MM.1S (cell line): ENCODE measurements around the gene PCDH9.

Experiments used
- CTCF ChIP-seq: fragments of 300-600 bp; sonication (generic); IDR thresholded peaks from 2 replicates; pipeline ENCODE4 v1.5.1; 2016; ENCODE audit warnings: antibody characterized with exemption, low read length, mixed read lengths
- EZH2 ChIP-seq: fragments of 300-600 bp; sonication (generic); optimal IDR thresholded peaks from 2 replicates; pipeline ENCODE3; 2017; ENCODE audit warnings: low read depth, mild to moderate bottlenecking, antibody characterized with exemption, low read length, mixed read lengths
- EZH2phosphoT487 ChIP-seq: fragments of 300-600 bp; sonication (generic); IDR thresholded peaks from 2 replicates; pipeline ENCODE4 v1.6.1; 2018; ENCODE audit warnings: antibody characterized with exemption, low read length

DNA sequence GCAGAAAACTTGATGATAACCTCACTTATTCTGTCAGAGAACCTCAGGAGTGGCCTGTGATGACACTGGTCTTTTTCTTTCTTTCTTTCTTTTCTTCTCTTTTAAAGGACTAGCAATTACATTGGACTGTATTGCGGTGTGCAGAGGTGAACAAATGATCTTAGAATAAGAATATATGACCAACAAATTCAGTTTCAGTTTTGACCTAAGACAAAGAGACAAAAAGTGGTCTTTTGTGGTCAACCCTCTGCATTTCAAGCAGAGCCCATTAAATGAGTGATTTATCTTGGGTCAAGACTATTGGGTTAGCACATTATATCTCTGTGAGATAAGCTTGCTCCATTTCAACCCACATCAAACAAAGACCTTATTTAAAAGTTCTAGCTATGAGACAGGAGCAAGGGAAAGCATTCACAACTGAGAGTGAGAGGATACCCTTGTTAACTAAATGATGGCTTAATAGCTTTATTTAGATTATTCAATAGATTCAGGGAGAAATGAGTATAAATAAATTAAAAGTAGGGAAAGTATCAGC is 644.4 kb downstream of the PCDH9 start:
- TF ChIP-seq CTCF, result no peak
- TF ChIP-seq EZH2, result no peak
- TF ChIP-seq EZH2phosphoT487, result no peak
